DND-41 (cell line): Measurements from ENCODE around the gene RNU1-4.
"Not testable (repeated sequence)": the region's sequence is repeated elsewhere in the genome, so short reads cannot be mapped to it uniquely, and the experiment has no call there.

Experiments
- CTCF ChIP-seq: IDR thresholded peaks from 2 replicates; pipeline ENCODE4 v1.5.1; 2012; ENCODE audit warnings: borderline replicate concordance, low read length, moderate library complexity, mild to moderate bottlenecking; ENCODE audit not compliant: poor library complexity, severe bottlenecking; ENCODE audit errors: extremely low read depth
- EZH2 ChIP-seq: IDR thresholded peaks from 3 replicates; pipeline ENCODE4 v1.6.1; 2012; ENCODE audit warnings: borderline replicate concordance, low read depth, mild to moderate bottlenecking, moderate library complexity, low read length, inconsistent platforms; ENCODE audit not compliant: severe bottlenecking

GRCh38 chr1:16764248-16764819, 24.0 kb downstream of the RNU1-4 start:
- not testable (repeated sequence) for TF ChIP-seq EZH2, CTCF
